Measurements from ENCODE around the gene RNF223.

Gene RNF223

DNA sequence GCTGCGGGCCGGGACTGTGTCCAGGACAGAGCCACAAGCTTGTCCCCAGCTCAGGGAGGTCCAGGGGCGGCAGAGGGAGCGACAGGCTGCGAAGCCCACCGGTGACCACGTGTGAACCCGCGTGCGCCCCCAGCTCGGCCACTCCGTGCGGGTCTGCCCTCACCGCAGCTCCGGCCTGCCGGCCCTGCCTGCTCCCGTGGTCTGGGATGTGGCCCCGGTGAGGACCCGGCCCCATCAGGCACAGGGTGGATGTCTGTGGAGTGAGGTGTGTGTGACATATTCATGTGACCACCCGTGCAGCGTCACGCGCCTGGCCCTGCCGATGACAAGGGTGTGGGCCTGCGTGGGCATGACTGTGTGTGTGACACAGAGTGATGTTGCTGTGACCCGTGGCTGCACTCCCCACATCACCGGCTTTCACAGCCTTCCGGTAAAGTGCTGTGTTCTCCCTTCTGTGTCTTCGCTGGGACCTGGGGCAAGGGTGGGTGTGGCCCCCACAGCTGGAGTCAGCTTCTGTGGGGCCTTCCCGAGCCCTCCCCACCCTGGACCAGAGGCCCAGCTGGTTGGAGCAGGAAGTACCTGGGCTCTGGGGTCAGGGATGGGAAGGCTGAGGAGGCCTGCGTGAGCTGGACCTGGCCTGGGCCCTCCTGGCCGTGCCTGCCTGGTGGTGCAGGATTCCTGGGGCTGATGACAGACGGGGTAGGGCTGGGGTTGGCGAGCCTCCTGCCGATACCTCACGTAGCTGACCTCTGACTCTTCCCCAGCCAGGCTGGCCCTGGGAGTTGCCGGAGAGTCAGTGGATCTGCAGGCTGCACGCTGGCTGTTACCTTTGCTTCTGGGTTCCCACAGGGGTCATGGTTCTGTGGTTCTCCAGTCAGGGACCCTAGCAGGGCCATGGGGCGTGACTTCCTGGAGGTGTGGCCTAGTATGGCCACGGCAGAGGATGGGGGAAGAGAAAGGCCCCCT is 4.1 kb downstream of the RNF223 start:
- Histone ChIP-seq H4K91ac (ENCODE audit: low read depth, low read length, poor library complexity) (peak overlapping the region; percentile 72), H2BK12ac (ENCODE audit: low read length) (peak overlapping the region; percentile 98), H3K27me3 (ENCODE audit: control insufficient read depth in 3 of 3, insufficient read depth in 3 of 3, low read depth in 1 of 3, low read length in 3 of 3) (peaks cover 2 to 82% (median 18%) of the 10 kb centered on the region in 3 experiments), H2BK15ac (ENCODE audit: low read length) (peak overlapping the region; percentile 98), H3K4me1 (ENCODE audit: control insufficient read depth in 2 of 2, insufficient read depth in 1 of 2, low read depth in 1 of 2, low read length in 2 of 2) (peaks cover 16 to 17% of the 10 kb centered on the region in 2 donors), H3K18ac (ENCODE audit: low read length) (peak overlapping the region; percentile 97), H3K23ac (ENCODE audit: low read depth, low read length, poor library complexity) (peak overlapping the region; percentile 96), H2AK5ac (ENCODE audit: low read depth, low read length) (peak overlapping the region; percentile 100), H3K4me2 (ENCODE audit: insufficient read depth, low read length, poor library complexity, severe bottlenecking) (peak overlapping the region; percentile 66), H3K4ac (ENCODE audit: low read length) (peak overlapping the region; percentile 84), H3K27ac (replicated peaks; ENCODE audit: low read length) (no peak overlapping the region), H2BK5ac (ENCODE audit: low read length) (peak overlapping the region; percentile 93), H4K8ac (ENCODE audit: low read depth, low read length) (peak overlapping the region; percentile 48), H3K79me1 (ENCODE audit: low read depth, low read length) (peaks cover 7% of the 10 kb centered on the region), H3K9ac (ENCODE audit: low read depth, low read length, poor library complexity) (peak overlapping the region; percentile 88), H2AFZ (ENCODE audit: low read length) (peak overlapping the region; percentile 97), H3K4me3 (ENCODE audit: low read length in 2 of 2) (peak overlapping the region; percentile 67 to 96), H3K36me3 (replicated peaks in 1 of 2; ENCODE audit: control insufficient read depth in 2 of 2, insufficient read depth in 2 of 2, low read length in 2 of 2) (no peaks in the 10 kb centered on the region), H2BK120ac (ENCODE audit: low read depth, low read length) (peak overlapping the region; percentile 96), H3K9me3 (replicated peaks in 1 of 2; ENCODE audit: control insufficient read depth in 2 of 2, insufficient read depth in 1 of 2, low read depth in 1 of 2, low read length in 2 of 2) (no peaks in the 10 kb centered on the region), H3K14ac (ENCODE audit: low read length) (peak overlapping the region; percentile 89)
- WGBS, 2 donors (ENCODE audit: extremely low coverage in 2 of 2, insufficient read length in 2 of 2, insufficient replicate concordance in 1 of 2) = no CpG with 5 or more reads among the region's 40 CpGs
- DNase-seq (ENCODE audit: low spot score) = no peak

DNA sequence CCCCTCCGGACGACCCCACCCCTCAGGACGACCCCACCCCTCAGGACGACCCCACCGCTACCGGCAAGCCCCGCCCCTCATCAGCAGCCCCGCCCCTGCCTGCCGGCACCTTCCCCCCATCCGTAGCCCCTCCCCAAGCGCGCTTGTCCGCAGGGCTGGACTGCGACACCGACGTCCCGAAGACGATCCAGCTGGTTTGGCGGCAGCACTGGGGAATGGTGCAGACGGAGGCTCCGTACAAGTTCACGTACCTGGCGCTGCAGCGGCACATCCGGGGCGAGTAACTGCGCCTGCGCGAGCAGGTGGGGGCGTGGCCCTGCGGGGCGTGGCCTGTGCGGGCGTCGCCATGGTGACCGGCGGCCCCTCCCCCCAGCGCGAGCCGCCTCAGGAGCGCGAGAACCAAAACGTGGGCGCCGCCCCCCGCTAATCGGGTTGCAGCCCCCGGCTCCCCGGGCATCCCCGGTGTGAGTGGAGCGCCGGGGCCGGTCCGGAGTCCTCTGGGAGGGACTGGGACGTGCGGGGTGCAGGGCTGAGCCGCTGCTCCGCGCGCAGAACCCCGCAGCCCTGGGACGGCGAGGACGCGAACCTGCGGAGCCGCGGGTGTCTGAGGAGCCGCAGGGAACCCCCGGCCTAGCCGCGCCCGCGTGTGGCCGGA is 4.9 kb downstream of the RNF223 start:
- Histone ChIP-seq H3K9ac (ENCODE audit: low read depth, low read length, poor library complexity) (peak overlapping the region; percentile 88), H3K4me2 (ENCODE audit: insufficient read depth, low read length, poor library complexity, severe bottlenecking) (peak overlapping the region; percentile 69), H3K4ac (ENCODE audit: low read length) (peak overlapping the region; percentile 84), H3K23ac (ENCODE audit: low read depth, low read length, poor library complexity) (peak overlapping the region; percentile 96), H2AFZ (ENCODE audit: low read length) (peak overlapping the region; percentile 97), H3K4me1 (ENCODE audit: control insufficient read depth in 2 of 2, insufficient read depth in 1 of 2, low read depth in 1 of 2, low read length in 2 of 2) (peaks cover 18 to 20% of the 10 kb centered on the region in 2 donors), H3K4me3 (ENCODE audit: low read length in 2 of 2) (peak overlapping the region; percentile 67 to 96), H2AK5ac (ENCODE audit: low read depth, low read length) (peak overlapping the region; percentile 100), H3K27ac (replicated peaks; ENCODE audit: low read length) (peak overlapping the region; percentile 42), H4K91ac (ENCODE audit: low read depth, low read length, poor library complexity) (peak overlapping the region; percentile 72), H3K18ac (ENCODE audit: low read length) (peak overlapping the region; percentile 97), H3K36me3 (replicated peaks in 1 of 2; ENCODE audit: control insufficient read depth in 2 of 2, insufficient read depth in 2 of 2, low read length in 2 of 2) (no peaks in the 10 kb centered on the region), H3K79me1 (ENCODE audit: low read depth, low read length) (peaks cover 5% of the 10 kb centered on the region), H2BK15ac (ENCODE audit: low read length) (peak overlapping the region; percentile 98), H3K27me3 (ENCODE audit: control insufficient read depth in 3 of 3, insufficient read depth in 3 of 3, low read depth in 1 of 3, low read length in 3 of 3) (peaks cover 2 to 77% (median 21%) of the 10 kb centered on the region in 3 experiments), H4K8ac (ENCODE audit: low read depth, low read length) (no peak overlapping the region), H3K9me3 (replicated peaks in 1 of 2; ENCODE audit: control insufficient read depth in 2 of 2, insufficient read depth in 1 of 2, low read depth in 1 of 2, low read length in 2 of 2) (no peaks in the 10 kb centered on the region), H3K14ac (ENCODE audit: low read length) (peak overlapping the region; percentile 89), H2BK120ac (ENCODE audit: low read depth, low read length) (peak overlapping the region; percentile 96), H2BK12ac (ENCODE audit: low read length) (peak overlapping the region; percentile 98), H2BK5ac (ENCODE audit: low read length) (peak overlapping the region; percentile 93)
- WGBS, 2 donors (ENCODE audit: extremely low coverage in 2 of 2, insufficient read length in 2 of 2, insufficient replicate concordance in 1 of 2) = no CpG with 5 or more reads among the region's 75 CpGs
- peak; percentile 82 for DNase-seq (ENCODE audit: low spot score)

DNA sequence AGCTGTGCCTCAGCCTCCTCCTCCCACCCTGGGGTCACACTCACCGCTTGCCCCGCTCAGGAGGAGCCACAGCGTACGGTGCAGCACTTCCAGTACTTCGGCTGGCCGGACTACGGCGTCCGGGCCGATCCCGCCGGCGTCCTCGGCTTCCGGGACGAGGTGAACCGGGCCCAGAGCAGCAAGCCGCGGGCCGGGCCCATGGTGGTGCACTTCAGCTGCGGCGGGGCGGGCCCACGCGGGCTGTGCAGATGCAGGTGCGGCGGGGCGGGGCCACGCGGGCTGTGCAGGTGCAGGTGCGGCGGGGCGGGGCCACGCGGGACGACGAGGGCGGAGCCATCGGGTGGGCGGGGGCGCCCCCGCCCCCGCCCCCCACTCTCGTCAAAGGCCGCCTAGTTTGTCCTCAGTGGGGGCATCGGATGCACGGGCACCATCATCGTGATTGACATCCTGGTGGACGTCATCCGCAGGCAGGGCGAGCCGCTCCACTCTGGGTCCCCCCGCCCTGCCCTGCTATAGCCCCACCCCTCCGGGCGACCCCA is 5.5 kb downstream of the RNF223 start:
- Histone ChIP-seq H3K4ac (ENCODE audit: low read length) (no peak overlapping the region), H2AK5ac (ENCODE audit: low read depth, low read length) (peak overlapping the region; percentile 94), H3K9me3 (replicated peaks in 1 of 2; ENCODE audit: control insufficient read depth in 2 of 2, insufficient read depth in 1 of 2, low read depth in 1 of 2, low read length in 2 of 2) (no peaks in the 10 kb centered on the region), H3K14ac (ENCODE audit: low read length) (peak overlapping the region; percentile 38), H3K27me3 (ENCODE audit: control insufficient read depth in 3 of 3, insufficient read depth in 3 of 3, low read depth in 1 of 3, low read length in 3 of 3) (peaks cover 2 to 73% (median 25%) of the 10 kb centered on the region in 3 experiments), H4K91ac (ENCODE audit: low read depth, low read length, poor library complexity) (no peak overlapping the region), H3K18ac (ENCODE audit: low read length) (peak overlapping the region; percentile 85), H2BK12ac (ENCODE audit: low read length) (peak overlapping the region; percentile 58), H4K8ac (ENCODE audit: low read depth, low read length) (no peak overlapping the region), H3K27ac (replicated peaks; ENCODE audit: low read length) (no peak overlapping the region), H3K4me2 (ENCODE audit: insufficient read depth, low read length, poor library complexity, severe bottlenecking) (peak overlapping the region; percentile 69), H3K9ac (ENCODE audit: low read depth, low read length, poor library complexity) (no peak overlapping the region), H3K23ac (ENCODE audit: low read depth, low read length, poor library complexity) (no peak overlapping the region), H3K4me1 (ENCODE audit: control insufficient read depth in 2 of 2, insufficient read depth in 1 of 2, low read depth in 1 of 2, low read length in 2 of 2) (peaks cover 23 to 26% of the 10 kb centered on the region in 2 donors), H2AFZ (ENCODE audit: low read length) (peak overlapping the region; percentile 45), H2BK15ac (ENCODE audit: low read length) (no peak overlapping the region), H3K4me3 (ENCODE audit: low read length in 2 of 2) (peak overlapping the region in 1 of 2 donors; percentile 67), H3K36me3 (replicated peaks in 1 of 2; ENCODE audit: control insufficient read depth in 2 of 2, insufficient read depth in 2 of 2, low read length in 2 of 2) (no peaks in the 10 kb centered on the region), H3K79me1 (ENCODE audit: low read depth, low read length) (peaks cover 5% of the 10 kb centered on the region), H2BK120ac (ENCODE audit: low read depth, low read length) (no peak overlapping the region), H2BK5ac (ENCODE audit: low read length) (no peak overlapping the region)
- WGBS, 2 donors (ENCODE audit: extremely low coverage in 2 of 2, insufficient read length in 2 of 2, insufficient replicate concordance in 1 of 2) = no CpG with 5 or more reads among the region's 55 CpGs
- DNase-seq (ENCODE audit: low spot score) = no peak

All from neuronal stem cell (in vitro differentiated cells).